ENCODE data around the gene FAM13A.

The FAM13A gene

DNA sequence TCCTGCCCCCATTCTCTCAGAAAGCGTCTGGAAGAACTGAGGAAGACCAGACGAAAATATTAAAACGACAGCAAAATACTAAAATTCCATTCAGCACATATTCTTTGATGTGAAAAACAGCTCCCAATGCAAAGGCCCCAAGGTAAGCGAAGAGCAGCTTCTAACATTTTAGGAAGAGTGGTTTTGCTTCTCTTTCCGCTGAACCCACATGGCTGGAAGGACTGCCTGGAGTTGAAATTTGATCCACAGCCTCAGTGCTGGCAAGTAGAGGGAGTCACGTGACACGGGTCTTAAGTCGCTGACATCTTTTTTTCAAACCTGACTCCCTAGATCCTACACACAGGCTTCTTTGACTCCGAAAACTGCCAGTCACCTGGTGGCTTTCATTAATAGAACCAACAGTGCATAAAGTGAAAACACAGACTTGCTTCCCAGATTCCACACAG lies at the start of gene FAM13A:
TSS of gene FAM13A (minus strand) at position 233 of the 446 bp plus-strand sequence. CDS start at position 12, 221 bp downstream.
- H3K27ac ChIP-seq = peak within 1 kb of the TSS; percentile 65
- TF ChIP-seq, protein P1, sequence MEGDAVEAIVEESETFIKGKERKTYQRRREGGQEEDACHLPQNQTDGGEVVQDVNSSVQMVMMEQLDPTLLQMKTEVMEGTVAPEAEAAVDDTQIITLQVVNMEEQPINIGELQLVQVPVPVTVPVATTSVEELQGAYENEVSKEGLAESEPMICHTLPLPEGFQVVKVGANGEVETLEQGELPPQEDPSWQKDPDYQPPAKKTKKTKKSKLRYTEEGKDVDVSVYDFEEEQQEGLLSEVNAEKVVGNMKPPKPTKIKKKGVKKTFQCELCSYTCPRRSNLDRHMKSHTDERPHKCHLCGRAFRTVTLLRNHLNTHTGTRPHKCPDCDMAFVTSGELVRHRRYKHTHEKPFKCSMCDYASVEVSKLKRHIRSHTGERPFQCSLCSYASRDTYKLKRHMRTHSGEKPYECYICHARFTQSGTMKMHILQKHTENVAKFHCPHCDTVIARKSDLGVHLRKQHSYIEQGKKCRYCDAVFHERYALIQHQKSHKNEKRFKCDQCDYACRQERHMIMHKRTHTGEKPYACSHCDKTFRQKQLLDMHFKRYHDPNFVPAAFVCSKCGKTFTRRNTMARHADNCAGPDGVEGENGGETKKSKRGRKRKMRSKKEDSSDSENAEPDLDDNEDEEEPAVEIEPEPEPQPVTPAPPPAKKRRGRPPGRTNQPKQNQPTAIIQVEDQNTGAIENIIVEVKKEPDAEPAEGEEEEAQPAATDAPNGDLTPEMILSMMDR (IDR thresholded peaks at IDR 0.05; ENCODE audit: low read depth, low read length, missing control alignments) = no peak
- peak within 1 kb of the TSS; percentile 54 for H3K4me3 ChIP-seq (ENCODE audit: low read depth, low read length)
- no peaks in the 10 kb centered on the region for H3K36me3 ChIP-seq (replicated peaks)
- peak; percentile 90 for DNase-seq
- no peaks in the 10 kb centered on the region for H3K27me3 ChIP-seq (replicated peaks)
- in situ Hi-C loops (cut with HindIII; ENCODE audit: low pct_ligation_motif_present, low sequenced_read_pairs) = no loop called here

DNA sequence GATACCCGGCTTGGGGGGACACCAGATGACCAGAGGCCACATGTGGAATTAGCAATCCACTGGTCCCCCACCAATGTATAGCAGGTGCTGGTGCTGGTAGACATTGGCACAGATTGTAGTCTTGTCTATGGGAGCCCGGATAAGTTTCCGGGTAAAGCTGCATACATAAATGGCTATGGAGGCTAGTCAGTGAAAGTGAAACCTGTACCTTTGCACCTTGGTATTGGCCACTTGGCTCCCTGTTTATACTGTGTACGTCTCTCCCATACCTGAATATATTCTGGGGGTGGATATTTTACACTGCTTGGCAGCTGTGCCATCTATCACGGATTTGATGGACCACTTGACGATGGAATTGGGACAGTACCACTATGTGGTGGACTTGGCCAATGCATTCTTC lies 48.7 kb upstream of the FAM13A start:
- in situ Hi-C loops (cut with HindIII; ENCODE audit: low pct_ligation_motif_present, low sequenced_read_pairs) = no loop called here
- TF ChIP-seq, protein P1 (IDR thresholded peaks at IDR 0.05; ENCODE audit: low read depth, low read length, missing control alignments) = no peak
- no peak overlapping the region for H3K27ac ChIP-seq
- peaks cover 14% of the 10 kb centered on the region for H3K27me3 ChIP-seq (replicated peaks)
- H3K4me3 ChIP-seq (ENCODE audit: low read depth, low read length) = no peak overlapping the region
- DNase-seq = no peak
- H3K36me3 ChIP-seq (replicated peaks) = no peaks in the 10 kb centered on the region

DNA sequence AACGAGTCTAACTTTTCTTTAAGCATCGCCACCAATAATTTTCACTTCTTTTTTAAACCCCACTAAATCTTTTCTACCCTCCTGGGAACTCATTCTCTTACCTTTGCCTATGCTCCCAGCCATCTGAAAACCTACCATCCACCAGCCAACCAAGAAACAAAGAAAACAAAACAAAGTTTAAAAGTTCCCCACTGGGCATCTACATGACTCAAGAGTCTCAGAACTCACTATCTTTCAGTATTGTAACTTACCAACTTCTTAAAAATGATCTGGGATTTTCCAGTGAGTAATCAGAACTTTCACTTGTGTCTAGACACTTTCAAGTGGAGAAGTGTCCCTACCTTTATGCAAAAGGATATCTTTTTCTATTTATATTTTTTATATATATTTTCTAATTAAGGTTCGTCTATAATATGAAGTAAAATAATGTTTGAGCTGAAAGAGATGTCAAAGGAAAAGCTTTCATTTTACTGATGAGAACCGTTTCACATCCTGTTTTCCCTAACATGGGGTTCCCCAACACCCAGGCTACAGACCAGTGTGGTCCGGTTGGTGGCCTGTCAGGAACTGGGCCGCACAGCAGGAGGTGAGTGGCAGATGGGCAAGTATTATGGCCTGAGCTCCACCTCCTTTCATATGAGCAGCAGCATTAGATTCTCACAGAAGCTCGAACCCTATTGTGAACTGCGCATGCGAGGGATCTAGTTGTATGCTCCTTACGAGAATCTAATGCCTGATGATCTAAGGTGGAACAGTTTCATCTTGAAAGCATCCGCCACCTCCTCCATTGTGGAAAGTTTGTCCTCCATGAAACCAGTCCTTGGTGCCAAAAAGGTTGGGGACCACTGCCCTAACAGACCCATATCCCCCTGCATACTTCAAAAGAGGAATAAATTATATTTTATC lies 44.5 kb upstream of the FAM13A start:
- in situ Hi-C loops (cut with HindIII; ENCODE audit: low pct_ligation_motif_present, low sequenced_read_pairs) = no loop called here
- DNase-seq = no peak
- Histone ChIP-seq H3K36me3 (replicated peaks) (no peaks in the 10 kb centered on the region), H3K4me3 (ENCODE audit: low read depth, low read length) (no peak overlapping the region), H3K27me3 (replicated peaks) (no peaks in the 10 kb centered on the region), H3K27ac (no peak overlapping the region)
- TF ChIP-seq, protein P1 (IDR thresholded peaks at IDR 0.05; ENCODE audit: low read depth, low read length, missing control alignments) = no peak

DNA sequence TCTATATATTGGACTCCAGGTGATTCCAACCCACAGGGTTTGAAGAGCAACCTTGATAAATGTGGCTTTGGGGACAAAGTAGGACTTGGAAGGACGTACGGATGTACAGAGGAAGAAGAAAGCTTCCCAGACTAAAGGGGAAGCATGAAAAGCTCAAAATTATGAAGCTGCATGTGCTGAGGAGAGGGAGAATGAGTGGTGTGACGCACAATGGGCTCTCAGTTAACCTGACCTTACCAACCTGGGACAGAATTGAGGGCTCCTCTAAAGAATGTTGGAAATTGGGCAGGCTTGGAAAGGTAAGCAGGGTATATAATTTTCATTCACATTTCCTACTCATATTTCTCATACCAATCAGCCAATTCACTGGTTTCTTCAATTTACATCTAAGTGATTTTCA lies 43.9 kb upstream of the FAM13A start:
- no peak for DNase-seq

DNA sequence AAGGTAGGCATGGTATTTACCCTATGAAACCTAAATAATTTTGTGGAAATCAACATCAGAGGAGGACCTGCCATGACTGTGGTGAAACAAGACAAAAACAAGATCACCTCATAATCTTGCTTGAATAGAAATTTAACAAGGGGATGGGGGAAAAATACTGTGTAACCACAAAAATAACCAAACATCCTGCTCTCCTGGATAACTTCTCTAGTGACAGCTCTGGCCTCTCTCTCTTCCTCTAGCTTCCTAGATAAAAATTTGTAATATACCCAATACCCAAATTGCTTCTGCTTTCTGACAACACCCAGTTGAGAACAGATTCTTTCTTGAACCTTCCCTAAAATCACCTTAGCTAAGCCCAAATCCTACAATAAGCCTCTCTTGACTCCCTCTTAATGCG lies 42.5 kb upstream of the FAM13A start:
- H3K27me3 ChIP-seq (replicated peaks) = no peaks in the 10 kb centered on the region
- H3K4me3 ChIP-seq (ENCODE audit: low read depth, low read length) = no peak overlapping the region
- DNase-seq = no peak
- H3K27ac ChIP-seq = no peak overlapping the region
- in situ Hi-C loops (cut with HindIII; ENCODE audit: low pct_ligation_motif_present, low sequenced_read_pairs) = no loop called here
- H3K36me3 ChIP-seq (replicated peaks) = no peaks in the 10 kb centered on the region
- TF ChIP-seq, protein P1 (IDR thresholded peaks at IDR 0.05; ENCODE audit: low read depth, low read length, missing control alignments) = no peak

More for the DNA sequence above, 43.9 kb upstream of the FAM13A start:
- no peaks in the 10 kb centered on the region for H3K27me3 ChIP-seq (replicated peaks)
- in situ Hi-C loops (cut with HindIII; ENCODE audit: low pct_ligation_motif_present, low sequenced_read_pairs) = no loop called here
- H3K27ac ChIP-seq = no peak overlapping the region
- no peaks in the 10 kb centered on the region for H3K36me3 ChIP-seq (replicated peaks)
- no peak overlapping the region for H3K4me3 ChIP-seq (ENCODE audit: low read depth, low read length)
- TF ChIP-seq, protein P1 (IDR thresholded peaks at IDR 0.05; ENCODE audit: low read depth, low read length, missing control alignments) = no peak
